Measurements from ENCODE around the gene COL18A1. TPM values are rescaled to one million over a fixed set of nuclear protein-coding genes. Genes with fewer than 3 reads are reported as not detected.

COL18A1 gene
- total and polyA plus RNA-seq, 2 experiments from 2014 or later, result 97.1 to 140 TPM

DNA sequence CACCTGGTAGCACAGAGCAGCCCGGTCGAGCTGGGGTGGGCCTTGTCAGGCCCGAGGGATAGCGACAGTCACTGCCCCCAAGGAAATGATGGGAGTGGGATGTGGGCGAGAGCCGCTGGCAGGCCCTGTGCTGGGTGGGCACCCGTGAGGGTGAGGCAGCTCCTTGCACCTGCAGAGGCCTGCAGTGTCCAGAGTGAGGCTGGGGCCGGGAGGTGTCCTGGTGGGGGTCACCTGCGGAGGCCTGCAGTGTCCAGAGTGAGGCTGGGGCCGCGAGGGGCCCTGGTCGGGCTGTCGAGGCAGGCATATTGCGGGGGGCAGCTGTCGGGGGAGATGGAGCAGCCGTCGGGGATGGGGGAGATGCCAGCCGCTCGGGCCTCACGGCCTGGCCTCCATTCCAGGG lies 87.8 kb downstream of the COL18A1 start:
- H3K36me3 ChIP-seq (replicated peaks; ENCODE audit: insufficient read depth, low read depth), result no peaks in the 10 kb centered on the region
- H3K4me2 ChIP-seq, result no peak overlapping the region
- H3K27ac ChIP-seq, result no peak overlapping the region
- DNase-seq (ENCODE audit: low spot score), result no peak
- no peaks in the 10 kb centered on the region for H3K4me1 ChIP-seq (ENCODE audit: insufficient read depth)
- no peaks in the 10 kb centered on the region for H3K27me3 ChIP-seq
- H2AFZ ChIP-seq, result no peak overlapping the region
- TF ChIP-seq CTCF (IDR thresholded peaks at IDR 0.05; ENCODE audit: poor library complexity), result no peak
- no peak for TF ChIP-seq EZH2phosphoT487 (IDR thresholded peaks at IDR 0.05; ENCODE audit: low read depth, severe bottlenecking, unreplicated experiment)
- no peak for TF ChIP-seq EZH2 (IDR thresholded peaks at IDR 0.05; ENCODE audit: borderline replicate concordance)
- no peaks in the 10 kb centered on the region for H3K79me2 ChIP-seq
- 95% methylated on average over 7 of the region's 20 CpGs for WGBS (ENCODE audit: low lambda C conversion rate, missing lambda C conversion rate)
- no peaks in the 10 kb centered on the region for H4K20me1 ChIP-seq (ENCODE audit: insufficient read depth, poor library complexity, severe bottlenecking)
- H3K9me2 ChIP-seq (replicated peaks; ENCODE audit: insufficient read depth), result no peaks in the 10 kb centered on the region
- no peaks in the 10 kb centered on the region for H3K9me3 ChIP-seq (ENCODE audit: low read depth)
- no peak overlapping the region for H3K4me3 ChIP-seq

- no peak for DNase-seq (ENCODE audit: low spot score)
- H3K4me1 ChIP-seq (ENCODE audit: insufficient read depth), result no peaks in the 10 kb centered on the region
- TF ChIP-seq CTCF (IDR thresholded peaks at IDR 0.05; ENCODE audit: poor library complexity) (no peak), EZH2phosphoT487 (IDR thresholded peaks at IDR 0.05; ENCODE audit: low read depth, severe bottlenecking, unreplicated experiment) (no peak), EZH2 (IDR thresholded peaks at IDR 0.05; ENCODE audit: borderline replicate concordance) (no peak)
- H4K20me1 ChIP-seq (ENCODE audit: insufficient read depth, poor library complexity, severe bottlenecking), result no peaks in the 10 kb centered on the region
- no peaks in the 10 kb centered on the region for H3K9me2 ChIP-seq (replicated peaks; ENCODE audit: insufficient read depth)
- H3K4me3 ChIP-seq, result no peak overlapping the region
- H2AFZ ChIP-seq, result no peak overlapping the region
- WGBS (ENCODE audit: low lambda C conversion rate, missing lambda C conversion rate), result 92% methylated on average over 20 of the region's 21 CpGs
- H3K79me2 ChIP-seq, result no peaks in the 10 kb centered on the region
- H3K27me3 ChIP-seq, result no peaks in the 10 kb centered on the region
- H3K9me3 ChIP-seq (ENCODE audit: low read depth), result no peaks in the 10 kb centered on the region
- no peak overlapping the region for H3K4me2 ChIP-seq
- no peaks in the 10 kb centered on the region for H3K36me3 ChIP-seq (replicated peaks; ENCODE audit: insufficient read depth, low read depth)
- H3K27ac ChIP-seq, result no peak overlapping the region
Observed at GRCh38 chr21:45493401-45494001, 88.5 kb downstream of the COL18A1 start.

- Histone ChIP-seq H3K9me2 (replicated peaks; ENCODE audit: insufficient read depth) (no peaks in the 10 kb centered on the region), H4K20me1 (ENCODE audit: insufficient read depth, poor library complexity, severe bottlenecking) (no peaks in the 10 kb centered on the region), H3K4me2 (no peak overlapping the region), H3K4me3 (no peak overlapping the region), H3K79me2 (no peaks in the 10 kb centered on the region), H3K27me3 (no peaks in the 10 kb centered on the region), H3K27ac (no peak overlapping the region), H3K9me3 (ENCODE audit: low read depth) (no peaks in the 10 kb centered on the region), H3K36me3 (replicated peaks; ENCODE audit: insufficient read depth, low read depth) (no peaks in the 10 kb centered on the region), H3K4me1 (ENCODE audit: insufficient read depth) (no peaks in the 10 kb centered on the region), H2AFZ (no peak overlapping the region)
- DNase-seq (ENCODE audit: low spot score), result no peak
- TF ChIP-seq EZH2 (IDR thresholded peaks at IDR 0.05; ENCODE audit: borderline replicate concordance) (no peak), EZH2phosphoT487 (IDR thresholded peaks at IDR 0.05; ENCODE audit: low read depth, severe bottlenecking, unreplicated experiment) (no peak), CTCF (IDR thresholded peaks at IDR 0.05; ENCODE audit: poor library complexity) (no peak)
- 98% methylated on average over 26 of the region's 27 CpGs for WGBS (ENCODE audit: low lambda C conversion rate, missing lambda C conversion rate)
Observed at GRCh38 chr21:45494135-45494850, 89.3 kb downstream of the COL18A1 start.

Data from hepatocyte (in vitro differentiated cells).